Right lobe of liver (tissue), 6 donors: ENCODE results near the gene HK1. TPM values are rescaled to one million over a fixed set of nuclear protein-coding genes. Genes with fewer than 3 reads are reported as not detected.

Experiments used
- ATAC-seq, 4 donors: fragments of 200-7000 bp; cut with Tn5 transposase; one replicate each; pipeline ENCODE4 v1.9.1; 2020; ENCODE audit warnings: mild to moderate bottlenecking in 4 of 4, moderate library complexity in 4 of 4
- DNase-seq, 3 donors: peaks; one replicate each; pipeline ENCODE4 v3.0.0-alpha.2; 2020
- H3K27ac ChIP-seq, 3 donors: fragments of 200-600 bp; one replicate each; pipeline ENCODE4 v1.8.0; 2022
- H3K27me3 ChIP-seq, 2 donors: fragments of 200-600 bp; one replicate each; pipeline ENCODE4 v1.8.0; 2022
- H3K36me3 ChIP-seq, 4 donors: fragments of 200-600 bp; sonication (generic) in 1 of 4; one replicate each; pipeline versions ENCODE4 v1.5.1 to v1.8.0; 2017 to 2022; ENCODE audit warnings: control low read depth in 1 of 4
- H3K4me1 ChIP-seq, 4 donors: fragments of 200-600 bp; sonication (generic) in 1 of 4; one replicate each; pipeline versions ENCODE4 v1.5.1 to v1.8.0; 2017 to 2022; ENCODE audit warnings: control low read depth in 1 of 4
- H3K4me3 ChIP-seq, 3 donors: fragments of 200-600 bp; one replicate each; pipeline ENCODE4 v1.8.0; 2022
- H3K9me3 ChIP-seq, 4 donors: fragments of 200-600 bp; sonication (generic) in 1 of 4; one replicate each; pipeline versions ENCODE4 v1.5.1 to v1.8.0; 2017 to 2022; ENCODE audit warnings: control low read depth in 1 of 4
- CTCF ChIP-seq, 4 donors: fragments of 200-600 bp in 3 of 4; fragments of 450-650 bp in 1 of 4; IDR thresholded peaks; one replicate each; pipeline versions ENCODE4 v1.5.1 to v1.8.0; 2016 to 2022; ENCODE audit warnings: antibody characterized with exemption in 4 of 4, mild to moderate bottlenecking in 2 of 4
- POLR2A ChIP-seq: fragments of 450-650 bp; IDR thresholded peaks from one replicate; pipeline ENCODE4 v1.6.1; 2017; ENCODE audit warnings: antibody characterized with exemption, mild to moderate bottlenecking
- WGBS: methylation state at CpG from one replicate; pipeline ENCODE4 v1.1.6; 2018; ENCODE audit warnings: low coverage, low lambda C conversion rate; ENCODE audit not compliant: insufficient coverage; ENCODE audit errors: missing lambda C conversion rate; 5-methylcytosine and 5-hydroxymethylcytosine counted together
- intact Hi-C, 2 donors: fragments of 100-400 bp; cut with DNase I; formaldehyde crosslinking; loops; one replicate each; pipeline versions ENCODE4 v1.11.2 to v1.14.1; 2022
- total RNA-seq, 6 experiments: library from RNA; depleted of rRNA in 2 of 6; stranded (reverse); fragments of >200 nt in 2 of 6; fragmentation: NEBNext Ultra II Directional in 3 of 6; extraction: Animal tissue kit (Norgen Biotek cat#: 25700) in 3 of 6; gene quantifications; one replicate each; pipeline versions ENCODE4 v1.1.0 to v1.2.4, GENCODE V29; 2016 to 2023
- donor health status: DM: no; HTN: yes; CAD: no.
- donor health status: DM: no; HTN: no; CAD: no.
- donor health status: DM: no; HTN: no; CAD: no.
- donor health status: DM: no; HTN: yes; CAD: no.
- donor health status: DM: no; HTN: yes; CAD: no.

HK1 gene
- total RNA-seq, 6 experiments from 2014 or later = 4.2 to 28.0 (median 7.2) TPM

- no peak for ATAC-seq
- TF ChIP-seq CTCF (IDR thresholded peaks at IDR 0.05) (no peak), POLR2A (no peak)
- peaks cover 0 to 9% (median 0%) of the 10 kb centered on the region in 4 donors for H3K36me3 ChIP-seq
- no peak overlapping the region for H3K27ac ChIP-seq
- WGBS = 69% methylated on average over 4 of the region's 4 CpGs
- H3K27me3 ChIP-seq = no peaks in the 10 kb centered on the region
- no peak for DNase-seq
- intact Hi-C loops = no loop called here
- no peaks in the 10 kb centered on the region for H3K4me1 ChIP-seq
- H3K9me3 ChIP-seq = no peaks in the 10 kb centered on the region
- no peak overlapping the region for H3K4me3 ChIP-seq
These were observed 89.2 kb downstream of the HK1 start for GRCh38 chr10:69367469-69367868.

- no peak for ATAC-seq
- peaks cover 0 to 9% (median 0%) of the 10 kb centered on the region in 4 donors for H3K36me3 ChIP-seq
- intact Hi-C loops = no loop called here
These were observed 94.1 kb downstream of the HK1 start for GRCh38 chr10:69372126-69372980.

GRCh38 chr10:69374242-69374641 is 95.9 kb downstream of the HK1 start:
- ATAC-seq = no peak
- DNase-seq = no peak
- no peak for TF ChIP-seq CTCF (IDR thresholded peaks at IDR 0.05)
- no peak for TF ChIP-seq POLR2A
- no peak overlapping the region for H3K4me3 ChIP-seq
- no peaks in the 10 kb centered on the region for H3K27me3 ChIP-seq
- intact Hi-C loops = no loop called here
- H3K4me1 ChIP-seq = no peaks in the 10 kb centered on the region
- WGBS = 78% methylated on average over 7 of the region's 13 CpGs
- H3K9me3 ChIP-seq = no peaks in the 10 kb centered on the region
- H3K27ac ChIP-seq = no peak overlapping the region
- H3K36me3 ChIP-seq = peaks cover 0 to 7% (median 0%) of the 10 kb centered on the region in 4 donors

More at GRCh38 chr10:69372126-69372980, 94.1 kb downstream of the HK1 start:
- H3K27ac ChIP-seq = no peak overlapping the region
- no peaks in the 10 kb centered on the region for H3K9me3 ChIP-seq
- no peak overlapping the region for H3K4me3 ChIP-seq
- no peak for DNase-seq
- no peak for TF ChIP-seq POLR2A
- no peak for TF ChIP-seq CTCF (IDR thresholded peaks at IDR 0.05)
- WGBS = 60% methylated on average over 9 of the region's 9 CpGs
- H3K27me3 ChIP-seq = no peaks in the 10 kb centered on the region
- H3K4me1 ChIP-seq = no peaks in the 10 kb centered on the region

- ATAC-seq (no peak), DNase-seq (no peak)
- no peak overlapping the region for H3K27ac ChIP-seq
- H3K27me3 ChIP-seq = no peaks in the 10 kb centered on the region
- H3K36me3 ChIP-seq = peaks cover 0 to under 1% (median 0%) of the 10 kb centered on the region in 4 donors
- H3K9me3 ChIP-seq = no peaks in the 10 kb centered on the region
- no peaks in the 10 kb centered on the region for H3K4me1 ChIP-seq
- intact Hi-C loops = no loop called here
- no peak overlapping the region for H3K4me3 ChIP-seq
- no peak for TF ChIP-seq POLR2A
- TF ChIP-seq CTCF (IDR thresholded peaks at IDR 0.05) = no peak
- WGBS = 83% methylated on average over 2 of the region's 2 CpGs
These were observed 96.6 kb downstream of the HK1 start for GRCh38 chr10:69374931-69375306.
